SH-SY5Y (cell line): ENCODE data around the gene ECI1.

Source experiments
- GATA2 ChIP-seq: IDR thresholded peaks from 2 replicates; pipeline ENCODE4 v1.6.1; 2011; ENCODE audit warnings: mild to moderate bottlenecking, low read depth, low read length
- GATA3 ChIP-seq: IDR thresholded peaks from 2 replicates; pipeline ENCODE4 v1.6.1; 2011; ENCODE audit warnings: low read depth, mild to moderate bottlenecking, low read length, moderate library complexity

Gene ECI1

GRCh38 chr16:2206420-2206779 is 45.0 kb downstream of the ECI1 start:
- TF ChIP-seq GATA2 (no peak), GATA3 (no peak)

DNA sequence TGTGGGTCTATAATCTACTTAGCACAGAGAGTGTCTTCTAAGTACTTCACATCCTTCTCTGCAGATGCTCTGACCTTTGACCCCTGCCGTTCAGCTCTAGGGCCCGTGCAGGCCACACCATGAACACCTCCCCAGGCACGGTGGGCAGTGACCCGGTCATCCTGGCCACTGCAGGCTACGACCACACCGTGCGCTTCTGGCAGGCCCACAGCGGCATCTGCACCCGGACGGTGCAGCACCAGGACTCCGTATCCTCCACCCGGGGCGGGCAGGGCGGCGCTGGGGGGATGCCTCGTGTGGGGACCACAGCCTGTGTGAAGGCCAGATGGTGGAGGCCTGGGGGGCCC is 45.4 kb downstream of the ECI1 start:
- TF ChIP-seq GATA2 (no peak), GATA3 (no peak)

GRCh38 chr16:2205104-2205966 is 46.1 kb downstream of the ECI1 start, which contains the start of gene MLST8:
Gene MLST8, plus strand, starts transcription at chr16:2205454. Its CDS starts 632 bp downstream, at chr16:2206086.
- TF ChIP-seq GATA2 = no peak; the same call in 1 of the 2 replicates
- TF ChIP-seq GATA3 = no peak

GRCh38 chr16:2204416-2205103 is 46.8 kb downstream of the ECI1 start:
- no peak for TF ChIP-seq GATA3
- TF ChIP-seq GATA2 = no peak

DNA sequence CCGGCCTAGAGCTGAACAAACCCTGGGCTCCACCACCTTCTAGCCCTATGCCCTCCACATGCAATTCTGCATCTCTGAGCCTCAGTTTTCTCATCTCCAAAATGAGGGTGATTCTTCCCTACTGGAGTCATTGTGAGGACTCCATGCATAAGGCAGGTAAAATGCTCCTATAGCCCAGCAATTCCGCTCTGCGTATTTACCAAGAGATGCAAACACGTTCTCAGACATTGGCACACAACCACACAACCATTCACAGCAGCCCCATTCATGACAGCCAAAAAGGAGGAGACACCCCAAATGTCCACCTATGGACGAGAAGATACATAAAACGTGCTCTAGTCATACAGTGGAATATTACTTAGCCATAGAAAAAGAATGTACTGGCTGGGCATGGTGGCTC is 51.1 kb downstream of the ECI1 start:
- no peak for TF ChIP-seq GATA2
- no peak for TF ChIP-seq GATA3

DNA sequence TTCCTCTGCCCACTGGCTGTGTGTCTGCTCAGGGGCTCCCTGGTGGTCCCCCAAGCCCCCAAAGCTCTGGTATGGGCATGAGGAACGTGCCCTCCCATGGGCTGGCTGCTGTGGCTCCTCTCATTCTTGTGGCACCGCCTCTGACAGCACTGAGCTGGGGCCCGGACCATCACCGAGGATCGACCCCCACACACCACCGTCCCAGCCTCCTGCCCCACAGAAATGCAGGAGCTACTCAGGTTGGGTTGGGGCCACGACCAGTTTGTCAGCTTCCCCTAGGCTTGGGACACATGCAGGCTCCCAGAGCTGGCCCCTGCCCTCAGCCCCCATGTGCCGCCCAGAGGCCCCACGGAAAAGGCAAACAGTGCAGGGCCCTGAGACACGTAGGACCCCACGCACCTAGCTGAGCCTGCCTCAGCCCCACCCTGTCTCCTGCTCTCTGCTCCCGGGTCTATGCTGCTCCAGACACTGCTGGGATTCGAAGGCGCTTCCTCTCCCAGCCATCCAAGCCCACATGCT is 51.7 kb downstream of the ECI1 start:
- TF ChIP-seq GATA2 (no peak), GATA3 (no peak)

- TF ChIP-seq GATA3 = no peak
- no peak for TF ChIP-seq GATA2
Measured at GRCh38 chr16:2199095-2199494, 52.3 kb downstream of the ECI1 start.

GRCh38 chr16:2198283-2198682 is 53.1 kb downstream of the ECI1 start:
- TF ChIP-seq GATA2 = no peak
- no peak for TF ChIP-seq GATA3

DNA sequence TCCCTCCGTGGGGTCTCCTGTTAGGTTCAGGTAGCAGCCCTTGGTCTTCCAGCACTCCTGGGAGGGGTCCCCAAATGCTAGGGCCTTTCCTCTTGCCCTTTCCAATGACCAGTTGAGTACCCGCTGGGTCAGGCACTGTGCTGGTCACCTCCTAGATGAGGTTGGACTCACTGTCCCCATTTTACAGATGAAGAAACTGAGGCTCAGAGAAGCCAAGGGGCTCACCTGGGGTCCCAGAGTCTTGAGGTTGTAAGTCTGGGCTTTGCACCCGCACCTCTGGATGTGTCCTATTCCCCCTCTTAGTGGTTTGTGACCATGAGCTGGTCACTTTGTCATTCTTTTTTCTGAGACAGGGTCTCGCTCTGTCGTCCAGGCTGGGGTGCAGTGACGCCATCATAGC is 53.6 kb downstream of the ECI1 start:
- no peak for TF ChIP-seq GATA2
- TF ChIP-seq GATA3 = no peak

DNA sequence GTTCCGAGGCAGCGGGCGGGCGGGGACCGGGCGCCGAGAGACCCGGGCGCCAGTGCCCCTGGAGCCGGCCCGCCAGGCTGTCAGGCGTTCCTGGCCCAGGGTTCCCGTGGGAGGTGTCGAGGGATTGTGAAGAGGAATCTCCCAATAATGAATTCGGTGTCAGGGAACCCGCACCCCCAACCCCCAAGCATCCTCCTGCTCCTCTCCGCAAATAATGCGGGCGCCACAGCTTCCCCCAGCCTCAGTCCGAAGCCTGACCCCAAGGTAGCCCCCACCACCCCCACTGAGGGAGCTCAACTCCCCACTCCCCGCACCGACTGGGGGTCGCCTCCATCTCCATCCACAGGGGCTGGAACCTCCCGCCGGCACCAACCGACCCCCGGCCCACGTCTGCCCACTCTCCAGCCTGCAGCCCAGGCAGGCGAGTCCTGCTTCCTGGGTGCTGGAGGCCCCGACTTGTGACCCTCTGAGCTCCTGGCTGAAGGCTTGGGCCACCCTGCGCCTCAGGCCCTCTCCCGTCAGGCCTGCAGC is 54.3 kb downstream of the ECI1 start:
- TF ChIP-seq GATA2 (no peak), GATA3 (no peak)

GRCh38 chr16:2196162-2196980 is 55.0 kb downstream of the ECI1 start, which contains the start of gene CASKIN1:
Gene CASKIN1, minus strand, starts transcription at chr16:2196605. Its CDS starts 173 bp downstream, at chr16:2196432.
- TF ChIP-seq GATA3 (no peak), GATA2 (no peak)

GRCh38 chr16:2195322-2196161 is 55.8 kb downstream of the ECI1 start:
- no peak for TF ChIP-seq GATA3

GRCh38 chr16:2194852-2195321 is 56.5 kb downstream of the ECI1 start:
- no peak for TF ChIP-seq GATA3
- no peak for TF ChIP-seq GATA2
